ENCODE measurements around the gene KCTD17. TPM values are rescaled to one million over a fixed set of nuclear protein-coding genes. Genes with fewer than 3 reads are reported as not detected.
A peak's percentile ranks its signal among the peaks of the same experiment; 100 is the strongest.

The KCTD17 gene
- total RNA-seq, 2 experiments from 2014 or later: 30.3 to 30.6 TPM

DNA sequence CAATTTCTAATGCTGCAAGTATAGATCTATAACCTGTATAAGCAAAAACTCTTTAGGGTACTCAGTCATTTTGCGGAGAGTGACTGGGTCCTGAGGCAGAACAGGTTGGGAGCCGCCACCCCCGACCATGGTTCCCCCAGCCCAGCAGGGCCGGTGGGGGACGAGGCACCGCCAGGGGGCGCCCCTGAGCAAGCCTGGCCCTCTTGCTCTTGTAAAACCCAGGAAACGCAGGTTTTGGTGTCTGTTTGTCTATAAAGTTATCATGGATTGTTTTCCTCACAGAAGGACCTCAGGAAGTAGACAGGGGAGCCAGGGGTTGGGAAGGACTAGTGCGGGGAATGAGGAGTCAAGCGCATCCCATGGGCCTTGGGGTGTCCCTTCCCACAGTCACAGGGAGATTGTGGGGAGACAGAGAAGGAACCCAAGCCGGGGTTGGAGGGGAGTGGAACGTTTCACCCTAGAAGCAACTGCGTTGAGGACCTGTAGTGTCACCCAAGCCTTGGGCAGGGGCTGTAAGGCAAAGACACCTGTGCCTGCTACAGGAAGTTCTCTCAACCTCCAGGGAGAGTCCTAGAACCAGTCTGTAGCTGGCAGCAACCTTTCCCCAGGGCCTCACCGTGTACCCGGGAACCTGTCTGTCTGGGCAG is 26.4 kb downstream of the KCTD17 start:
- POLR2A ChIA-PET: interaction anchor here (5.2 kb wide), 1 partner anchor 45 kb away, joined by 70 read pairs; no protein-coding TSS in a partner anchor
- peak overlapping the region; percentile 23 for H3K4me3 Mint-ChIP-seq
- intact Hi-C loops (cut with micrococcal nuclease): loop anchor here (2.0 to 5.0 kb wide), 2 partner anchors 44 to 121 kb away; no protein-coding TSS in a partner anchor
- TF ChIP-seq, protein P1, sequence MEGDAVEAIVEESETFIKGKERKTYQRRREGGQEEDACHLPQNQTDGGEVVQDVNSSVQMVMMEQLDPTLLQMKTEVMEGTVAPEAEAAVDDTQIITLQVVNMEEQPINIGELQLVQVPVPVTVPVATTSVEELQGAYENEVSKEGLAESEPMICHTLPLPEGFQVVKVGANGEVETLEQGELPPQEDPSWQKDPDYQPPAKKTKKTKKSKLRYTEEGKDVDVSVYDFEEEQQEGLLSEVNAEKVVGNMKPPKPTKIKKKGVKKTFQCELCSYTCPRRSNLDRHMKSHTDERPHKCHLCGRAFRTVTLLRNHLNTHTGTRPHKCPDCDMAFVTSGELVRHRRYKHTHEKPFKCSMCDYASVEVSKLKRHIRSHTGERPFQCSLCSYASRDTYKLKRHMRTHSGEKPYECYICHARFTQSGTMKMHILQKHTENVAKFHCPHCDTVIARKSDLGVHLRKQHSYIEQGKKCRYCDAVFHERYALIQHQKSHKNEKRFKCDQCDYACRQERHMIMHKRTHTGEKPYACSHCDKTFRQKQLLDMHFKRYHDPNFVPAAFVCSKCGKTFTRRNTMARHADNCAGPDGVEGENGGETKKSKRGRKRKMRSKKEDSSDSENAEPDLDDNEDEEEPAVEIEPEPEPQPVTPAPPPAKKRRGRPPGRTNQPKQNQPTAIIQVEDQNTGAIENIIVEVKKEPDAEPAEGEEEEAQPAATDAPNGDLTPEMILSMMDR (IDR thresholded peaks at IDR 0.05): peak; percentile 99
- H3K9me3 Mint-ChIP-seq: no peaks in the 10 kb centered on the region
- peak overlapping the region; percentile 99 for H3K27ac Mint-ChIP-seq
- peaks cover 16% of the 10 kb centered on the region for H3K27me3 Mint-ChIP-seq
- ATAC-seq: no peak
- peak; percentile 90 for DNase-seq
- H3K36me3 Mint-ChIP-seq (ENCODE audit: low read depth): peaks cover 2% of the 10 kb centered on the region
- CTCF ChIA-PET: interaction anchor here (0.8 to 3.9 kb wide), 12 partner anchors 32 to 165 kb away, joined by 3 to 43 read pairs (median 5); partner anchors contain the start of gene IL2RB
- H3K4me1 Mint-ChIP-seq (ENCODE audit: low read depth): peaks cover 56% of the 10 kb centered on the region

DNA sequence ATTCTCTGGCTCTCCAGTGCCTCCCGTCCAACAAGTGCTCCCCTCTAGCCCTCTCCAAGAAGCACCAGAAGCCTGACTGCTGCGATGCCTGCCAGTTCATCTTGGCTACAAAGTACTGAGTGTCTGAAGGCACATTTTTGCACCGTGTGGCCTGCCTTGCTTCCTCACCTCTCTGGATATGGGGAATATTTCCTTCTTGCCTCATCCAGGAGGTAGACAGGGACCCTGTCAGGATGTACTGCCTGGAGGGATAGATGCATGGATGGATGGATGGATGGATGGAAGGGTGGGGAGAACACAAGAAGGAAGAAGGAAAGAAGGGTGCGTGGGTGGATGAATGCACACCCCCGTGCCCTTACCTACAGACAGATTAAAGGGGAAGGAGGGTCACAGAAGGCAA is 27.6 kb downstream of the KCTD17 start:
- Mint-ChIP-seq H3K9me3 (no peaks in the 10 kb centered on the region), H3K4me1 (ENCODE audit: low read depth) (peaks cover 61% of the 10 kb centered on the region), H3K27ac (peak overlapping the region; percentile 99), H3K27me3 (peaks cover 16% of the 10 kb centered on the region), H3K4me3 (peak overlapping the region; percentile 72), H3K36me3 (ENCODE audit: low read depth) (peaks cover 2% of the 10 kb centered on the region)
- DNase-seq: peak; percentile 39
- ChIA-PET CTCF (interaction anchor here (0.8 to 3.9 kb wide), 14 partner anchors 9 to 223 kb away, joined by 3 to 43 read pairs (median 7); partner anchors contain the start of gene IL2RB), POLR2A (interaction anchor here (0.6 to 5.2 kb wide), 9 partner anchors 11 to 143 kb away, joined by 3 to 70 read pairs (median 4); partner anchors contain the start of gene IL2RB)
- TF ChIP-seq, protein P1 (IDR thresholded peaks at IDR 0.05): no peak
- ATAC-seq: no peak
- intact Hi-C loops (cut with micrococcal nuclease): loop anchor here (2.0 to 5.0 kb wide), 2 partner anchors 43 to 120 kb away; no protein-coding TSS in a partner anchor

GRCh38 chr22:37079668-37080171 is 28.2 kb downstream of the KCTD17 start:
- peaks cover 61% of the 10 kb centered on the region for H3K4me1 Mint-ChIP-seq (ENCODE audit: low read depth)
- no peaks in the 10 kb centered on the region for H3K9me3 Mint-ChIP-seq
- intact Hi-C loops (cut with micrococcal nuclease): loop anchor here (2.0 to 5.0 kb wide), 2 partner anchors 43 to 119 kb away; no protein-coding TSS in a partner anchor
- ATAC-seq: peak; percentile 73
- peaks cover 10% of the 10 kb centered on the region for H3K27me3 Mint-ChIP-seq
- H3K27ac Mint-ChIP-seq: peak overlapping the region; percentile 99
- ChIA-PET POLR2A (interaction anchor here (0.6 to 5.2 kb wide), 12 partner anchors 11 to 160 kb away, joined by 3 to 70 read pairs (median 4); partner anchors contain the start of genes IL2RB, MPST and TST), CTCF (interaction anchor here (0.8 to 3.9 kb wide), 16 partner anchors 9 to 223 kb away, joined by 3 to 43 read pairs (median 6); partner anchors contain the start of gene IL2RB)
- peak overlapping the region; percentile 72 for H3K4me3 Mint-ChIP-seq
- TF ChIP-seq, protein P1 (IDR thresholded peaks at IDR 0.05): no peak
- peaks cover 2% of the 10 kb centered on the region for H3K36me3 Mint-ChIP-seq (ENCODE audit: low read depth)
- peak; percentile 98 for DNase-seq

DNA sequence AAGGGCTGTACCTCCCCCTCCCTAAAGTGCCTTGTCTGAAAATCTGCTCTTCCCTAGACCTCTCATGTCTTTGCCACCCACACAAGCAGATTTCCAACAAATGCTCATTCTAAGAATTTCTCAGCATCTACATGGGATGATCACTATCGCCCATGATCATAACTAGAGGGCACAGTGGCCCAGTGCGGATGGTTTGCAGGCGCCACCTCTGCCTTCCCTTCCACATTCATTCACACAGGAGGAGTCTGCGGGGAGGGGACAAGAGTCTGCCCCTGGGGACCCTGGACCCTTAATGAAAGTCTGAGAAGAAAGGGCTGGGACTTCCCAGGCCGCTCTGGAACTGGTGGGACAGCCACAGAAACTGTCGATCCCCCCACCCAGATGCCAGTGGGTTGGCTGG is 28.9 kb downstream of the KCTD17 start:
- intact Hi-C loops (cut with micrococcal nuclease): no loop called here
- peaks cover 5% of the 10 kb centered on the region for H3K27me3 Mint-ChIP-seq
- CTCF ChIA-PET: interaction anchor here (0.9 to 3.9 kb wide), 12 partner anchors 8 to 180 kb away, joined by 3 to 43 read pairs (median 10); partner anchors contain the start of gene IL2RB

More for the DNA sequence above, 28.9 kb downstream of the KCTD17 start:
- TF ChIP-seq, protein P1 (IDR thresholded peaks at IDR 0.05): no peak
- H3K27ac Mint-ChIP-seq: peak overlapping the region; percentile 99
- POLR2A ChIA-PET: interaction anchor here (1.1 to 5.2 kb wide), 8 partner anchors 10 to 159 kb away, joined by 3 to 70 read pairs (median 6); partner anchors contain the start of gene IL2RB
- no peaks in the 10 kb centered on the region for H3K9me3 Mint-ChIP-seq
- DNase-seq: peak; percentile 51
- H3K4me3 Mint-ChIP-seq: peak overlapping the region; percentile 72
- H3K4me1 Mint-ChIP-seq (ENCODE audit: low read depth): peaks cover 61% of the 10 kb centered on the region
- peaks cover 2% of the 10 kb centered on the region for H3K36me3 Mint-ChIP-seq (ENCODE audit: low read depth)
- peak; percentile 17 for ATAC-seq
